WTC11 (cell line): ENCODE results near the gene DRD1. TPM values are rescaled to one million over a fixed set of nuclear protein-coding genes. Genes with fewer than 3 reads are reported as not detected.
"Not testable (repeated sequence)": the region's sequence is repeated elsewhere in the genome, so short reads cannot be mapped to it uniquely, and the experiment has no call there.

Experiments
- ATAC-seq: fragments of 200-7000 bp; cut with Tn5 transposase; 2 replicates; pipeline ENCODE4 v1.10.0; 2021; ENCODE audit warnings: mild to moderate bottlenecking, moderate library complexity
- CTCF ChIA-PET: fragments of 300-600 bp; sonication (Branson Sonifier 250); formaldehyde crosslinking; loops from one replicate; lab custom pipeline; 2021; ENCODE audit warnings: antibody characterized with exemption; lab: Charles Lee
- POLR2A ChIA-PET: fragments of 350-600 bp; sonication (Branson Sonifier 250); formaldehyde crosslinking; loops from one replicate; lab custom pipeline; 2021; ENCODE audit warnings: antibody characterized with exemption; lab: Charles Lee
- DNase-seq: peaks from one replicate; pipeline ENCODE4 v3.0.0; 2021; ENCODE audit warnings: low spot score
- H3K27ac Mint-ChIP-seq: 2 replicates; pipeline ENCODE4 v1.8.0; 2021; ENCODE audit warnings: mixed read lengths
- H3K27me3 Mint-ChIP-seq: 2 replicates; pipeline ENCODE4 v1.8.0; 2021; ENCODE audit warnings: low read depth, mild to moderate bottlenecking, moderate library complexity, mixed read lengths
- H3K36me3 Mint-ChIP-seq: 2 replicates; pipeline ENCODE4 v1.8.0; 2021; ENCODE audit warnings: mixed read lengths
- H3K4me1 Mint-ChIP-seq: 2 replicates; pipeline ENCODE4 v1.8.0; 2022; ENCODE audit warnings: mixed read lengths
- H3K4me3 Mint-ChIP-seq: 2 replicates; pipeline ENCODE4 v1.8.0; 2021; ENCODE audit warnings: mild to moderate bottlenecking, moderate library complexity, mixed read lengths
- H3K9me3 Mint-ChIP-seq: 2 replicates; pipeline ENCODE4 v1.8.0; 2021; ENCODE audit warnings: mixed read lengths
- ELF4 ChIP-seq: sonication (generic); formaldehyde crosslinking; IDR thresholded peaks from 2 replicates; pipeline ENCODE4 v1.8.1; 2022; ENCODE audit warnings: low read depth, mild to moderate bottlenecking, moderate library complexity, missing genetic modification reagents
- ETV6 ChIP-seq: sonication (generic); formaldehyde crosslinking; IDR thresholded peaks from 2 replicates; pipeline ENCODE4 v1.8.1; 2022; ENCODE audit warnings: mild to moderate bottlenecking, missing genetic modification reagents
- FOXK1 ChIP-seq: sonication (generic); formaldehyde crosslinking; IDR thresholded peaks from 2 replicates; pipeline ENCODE4 v1.8.0; 2022; ENCODE audit warnings: mild to moderate bottlenecking, moderate library complexity, missing genetic modification reagents
- FOXP1 ChIP-seq: sonication (generic); formaldehyde crosslinking; IDR thresholded peaks from 2 replicates; pipeline ENCODE4 v1.8.0; 2022; ENCODE audit warnings: missing genetic modification reagents, mild to moderate bottlenecking, moderate library complexity, borderline replicate concordance
- NFYB ChIP-seq: sonication (generic); formaldehyde crosslinking; conservative IDR thresholded peaks from 2 replicates; pipeline ENCODE4 v1.8.0; 2022; ENCODE audit warnings: low read depth, missing genetic modification reagents
- NR3C1 ChIP-seq: sonication (generic); formaldehyde crosslinking; conservative IDR thresholded peaks from 2 replicates; pipeline ENCODE4 v1.8.1; 2023; ENCODE audit warnings: low read depth, mild to moderate bottlenecking, missing genetic modification reagents
- RELA ChIP-seq: sonication (generic); formaldehyde crosslinking; IDR thresholded peaks from 2 replicates; pipeline ENCODE4 v1.8.1; 2022; ENCODE audit warnings: missing genetic modification reagents, mild to moderate bottlenecking, borderline replicate concordance
- TCF7 ChIP-seq: sonication (generic); formaldehyde crosslinking; IDR thresholded peaks from 2 replicates; pipeline ENCODE4 v1.8.0; 2022; ENCODE audit warnings: mild to moderate bottlenecking, low read depth, missing genetic modification reagents, moderate library complexity
- TEAD1 ChIP-seq: sonication (generic); formaldehyde crosslinking; IDR thresholded peaks from 2 replicates; pipeline ENCODE4 v1.8.0; 2022; ENCODE audit warnings: mild to moderate bottlenecking, missing genetic modification reagents
- TEAD4 ChIP-seq: sonication (generic); formaldehyde crosslinking; IDR thresholded peaks from 2 replicates; pipeline ENCODE4 v1.8.0; 2022; ENCODE audit warnings: mild to moderate bottlenecking, missing genetic modification reagents
- USF1 ChIP-seq: sonication (generic); formaldehyde crosslinking; IDR thresholded peaks from 2 replicates; pipeline ENCODE4 v1.8.0; 2022; ENCODE audit warnings: mild to moderate bottlenecking, missing genetic modification reagents
- ZBTB43 ChIP-seq: sonication (generic); formaldehyde crosslinking; IDR thresholded peaks from 2 replicates; pipeline ENCODE4 v1.8.1; 2023; ENCODE audit warnings: mild to moderate bottlenecking, missing genetic modification reagents
- ZNF317 ChIP-seq: sonication (generic); formaldehyde crosslinking; IDR thresholded peaks from 2 replicates; pipeline ENCODE4 v1.8.1; 2023; ENCODE audit warnings: low read depth, mild to moderate bottlenecking, moderate library complexity, missing genetic modification reagents, borderline replicate concordance
- total RNA-seq: library from RNA; stranded (reverse); gene quantifications from 3 replicates; pipeline ENCODE4 v1.2.3, GENCODE V29; 2021
- TF ChIP-seq, protein P1 (sequence below): sonication (generic); formaldehyde crosslinking; IDR thresholded peaks from 2 replicates; pipeline ENCODE4 v1.8.1; 2022; ENCODE audit warnings: low read depth, mild to moderate bottlenecking, moderate library complexity, missing genetic modification reagents, borderline replicate concordance
- TF ChIP-seq, protein P2 (sequence below): sonication (generic); formaldehyde crosslinking; IDR thresholded peaks from 2 replicates; pipeline ENCODE4 v1.8.0; 2022; ENCODE audit warnings: mild to moderate bottlenecking, missing genetic modification reagents
- TF ChIP-seq, protein P3 (sequence below): sonication (generic); formaldehyde crosslinking; IDR thresholded peaks from 2 replicates; pipeline ENCODE4 v1.8.1; 2022; ENCODE audit warnings: mild to moderate bottlenecking, moderate library complexity, missing genetic modification reagents

Gene DRD1
- total RNA-seq, 1 experiment from 2014 or later = 0.07 TPM

DNA sequence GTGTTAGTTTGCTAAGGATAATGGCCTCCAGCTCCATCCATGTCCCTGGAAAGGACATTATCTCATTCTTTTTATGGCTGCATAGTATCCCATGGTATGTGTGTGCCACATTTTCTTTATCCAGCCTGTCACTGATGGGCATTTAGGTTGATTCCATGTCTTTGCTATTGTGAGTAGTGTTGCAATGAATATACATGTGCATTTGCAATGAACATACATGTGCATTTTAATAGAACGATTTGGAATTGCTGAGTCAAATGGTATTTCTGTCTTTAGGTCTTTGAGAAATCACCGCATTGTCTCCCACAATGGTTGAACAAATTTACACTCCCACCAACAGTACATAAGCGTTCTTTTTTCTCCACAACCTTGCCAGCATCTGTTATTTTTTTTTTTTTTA lies 37.7 kb downstream of the DRD1 start:
- ATAC-seq = no peak
- DNase-seq = no peak
- Mint-ChIP-seq H3K9me3 (peaks cover 17% of the 10 kb centered on the region), H3K4me1 (no peaks in the 10 kb centered on the region), H3K36me3 (peaks cover 13% of the 10 kb centered on the region), H3K27me3 (peaks cover 2% of the 10 kb centered on the region; the same call in 1 of the 2 replicates), H3K27ac (no peak overlapping the region), H3K4me3 (no peak overlapping the region)
- POLR2A ChIA-PET = no interaction called here
- CTCF ChIA-PET = no interaction called here
- TF ChIP-seq, protein P1, sequence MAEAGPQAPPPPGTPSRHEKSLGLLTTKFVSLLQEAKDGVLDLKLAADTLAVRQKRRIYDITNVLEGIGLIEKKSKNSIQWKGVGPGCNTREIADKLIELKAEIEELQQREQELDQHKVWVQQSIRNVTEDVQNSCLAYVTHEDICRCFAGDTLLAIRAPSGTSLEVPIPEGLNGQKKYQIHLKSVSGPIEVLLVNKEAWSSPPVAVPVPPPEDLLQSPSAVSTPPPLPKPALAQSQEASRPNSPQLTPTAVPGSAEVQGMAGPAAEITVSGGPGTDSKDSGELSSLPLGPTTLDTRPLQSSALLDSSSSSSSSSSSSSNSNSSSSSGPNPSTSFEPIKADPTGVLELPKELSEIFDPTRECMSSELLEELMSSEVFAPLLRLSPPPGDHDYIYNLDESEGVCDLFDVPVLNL = no peak
- TF ChIP-seq ZNF317 (CRISPR knock-in tag) = no peak
- TF ChIP-seq TCF7 (CRISPR knock-in tag) = no peak
- no peak for TF ChIP-seq ELF4 (CRISPR knock-in tag)

GRCh38 chr5:175397590-175398297 lies 46.2 kb downstream of the DRD1 start:
- Mint-ChIP-seq H3K27ac (peak overlapping the region; percentile 88), H3K9me3 (peaks cover 15% of the 10 kb centered on the region), H3K4me3 (peak overlapping the region; percentile 78), H3K36me3 (peaks cover 16% of the 10 kb centered on the region), H3K27me3 (peaks cover 18% of the 10 kb centered on the region)
- 0 out of 2 replicates have a peak, but pooled peaks have one; percentile 14 for TF ChIP-seq FOXK1
- TF ChIP-seq, protein P2, sequence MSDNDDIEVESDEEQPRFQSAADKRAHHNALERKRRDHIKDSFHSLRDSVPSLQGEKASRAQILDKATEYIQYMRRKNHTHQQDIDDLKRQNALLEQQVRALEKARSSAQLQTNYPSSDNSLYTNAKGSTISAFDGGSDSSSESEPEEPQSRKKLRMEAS (CRISPR knock-in tag) = 0 out of 2 replicates have a peak, but pooled peaks have one; percentile 25
- POLR2A ChIA-PET, H3K4me1 Mint-ChIP-seq: not testable (repeated sequence)
- DNase-seq (peak; percentile 44), ATAC-seq (0 out of 2 replicates have a peak, but pooled peaks have one; percentile 24)
- CTCF ChIA-PET = interaction anchor here (1.7 kb wide), 1 partner anchor 46 kb away, joined by 5 read pairs; the partner anchor contains the start of gene DRD1

GRCh38 chr5:175395430-175395829 lies 48.6 kb downstream of the DRD1 start:
- H3K27ac Mint-ChIP-seq, ATAC-seq, H3K4me3 Mint-ChIP-seq, CTCF ChIA-PET, DNase-seq, POLR2A ChIA-PET, H3K4me1 Mint-ChIP-seq: not testable (repeated sequence)
- peaks cover 17% of the 10 kb centered on the region for H3K27me3 Mint-ChIP-seq
- H3K9me3 Mint-ChIP-seq = peaks cover 14% of the 10 kb centered on the region
- peaks cover 16% of the 10 kb centered on the region for H3K36me3 Mint-ChIP-seq

DNA sequence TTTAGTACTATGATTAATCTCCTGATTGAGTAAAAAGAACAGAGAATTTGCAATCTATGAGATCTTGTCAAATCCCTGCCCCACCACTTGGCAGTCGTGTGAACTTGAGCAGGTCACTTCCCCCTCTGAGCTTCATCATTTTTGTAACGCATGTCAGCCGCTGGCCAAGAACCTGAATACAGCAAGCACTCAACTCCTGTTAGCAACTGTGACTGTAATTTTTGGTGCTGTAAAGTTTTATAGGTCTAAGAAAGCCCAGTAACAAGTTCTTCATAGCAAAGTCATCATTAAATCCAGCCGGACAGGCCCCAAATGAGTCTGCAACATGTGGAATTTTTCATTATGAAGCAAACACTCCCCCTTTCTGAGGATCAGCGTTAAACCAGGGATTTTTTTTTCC lies 49.4 kb downstream of the DRD1 start:
- Mint-ChIP-seq H3K27ac (no peak overlapping the region), H3K27me3 (peaks cover 13% of the 10 kb centered on the region), H3K36me3 (peaks cover 12% of the 10 kb centered on the region; the same call in 1 of the 2 replicates), H3K4me3 (no peak overlapping the region), H3K4me1 (peaks cover 5% of the 10 kb centered on the region), H3K9me3 (peaks cover 10% of the 10 kb centered on the region)
- DNase-seq (no peak), ATAC-seq (no peak)
- TF ChIP-seq NR3C1 (CRISPR knock-in tag) = no peak
- no peak for TF ChIP-seq NFYB
- TF ChIP-seq, protein P3, sequence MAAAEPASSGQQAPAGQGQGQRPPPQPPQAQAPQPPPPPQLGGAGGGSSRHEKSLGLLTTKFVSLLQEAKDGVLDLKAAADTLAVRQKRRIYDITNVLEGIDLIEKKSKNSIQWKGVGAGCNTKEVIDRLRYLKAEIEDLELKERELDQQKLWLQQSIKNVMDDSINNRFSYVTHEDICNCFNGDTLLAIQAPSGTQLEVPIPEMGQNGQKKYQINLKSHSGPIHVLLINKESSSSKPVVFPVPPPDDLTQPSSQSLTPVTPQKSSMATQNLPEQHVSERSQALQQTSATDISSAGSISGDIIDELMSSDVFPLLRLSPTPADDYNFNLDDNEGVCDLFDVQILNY (CRISPR knock-in tag) = no peak
- TF ChIP-seq ZBTB43 (CRISPR knock-in tag) = no peak
- TF ChIP-seq TEAD1 (CRISPR knock-in tag) = no peak
- TF ChIP-seq FOXP1 (CRISPR knock-in tag) = no peak
- TF ChIP-seq RELA (CRISPR knock-in tag) = no peak
- TF ChIP-seq ETV6 = no peak
- TF ChIP-seq TEAD4 (CRISPR knock-in tag) = no peak
- no peak for TF ChIP-seq USF1
- CTCF ChIA-PET = interaction anchor here (0.8 kb wide), 1 partner anchor 32 kb away, joined by 3 read pairs; no protein-coding TSS in a partner anchor
- POLR2A ChIA-PET = no interaction called here
